ENCODE measurements around the gene GLIPR1. TPM values are rescaled to one million over a fixed set of nuclear protein-coding genes. Genes with fewer than 3 reads are reported as not detected.
"Not testable (repeated sequence)": the region's sequence is repeated elsewhere in the genome, so short reads cannot be mapped to it uniquely, and the experiment has no call there.

GLIPR1 gene
- total RNA-seq, 1 donor from 2014 or later, result 20.0 TPM

DNA sequence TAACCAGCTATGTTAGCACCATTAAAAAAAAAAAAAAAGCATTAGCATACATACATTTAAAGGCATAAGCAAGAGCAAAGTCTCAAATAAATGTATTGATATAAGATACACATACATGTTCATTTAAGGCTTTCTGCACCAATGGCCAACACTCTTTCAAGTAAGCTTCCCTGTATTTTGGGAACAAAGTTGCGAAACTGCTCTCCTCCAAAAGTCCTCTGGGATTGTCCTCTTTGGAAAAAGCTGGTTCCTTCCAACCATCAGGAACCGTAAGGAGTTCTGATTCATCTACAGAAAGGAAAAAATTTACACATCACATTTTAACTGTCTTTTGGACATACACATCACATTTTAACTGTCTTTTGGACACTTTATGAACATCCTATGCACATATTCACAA, 27.6 kb downstream of the GLIPR1 start:
- DNase-seq (ENCODE audit: extremely low read depth, low read depth, low spot score), result no peak

DNA sequence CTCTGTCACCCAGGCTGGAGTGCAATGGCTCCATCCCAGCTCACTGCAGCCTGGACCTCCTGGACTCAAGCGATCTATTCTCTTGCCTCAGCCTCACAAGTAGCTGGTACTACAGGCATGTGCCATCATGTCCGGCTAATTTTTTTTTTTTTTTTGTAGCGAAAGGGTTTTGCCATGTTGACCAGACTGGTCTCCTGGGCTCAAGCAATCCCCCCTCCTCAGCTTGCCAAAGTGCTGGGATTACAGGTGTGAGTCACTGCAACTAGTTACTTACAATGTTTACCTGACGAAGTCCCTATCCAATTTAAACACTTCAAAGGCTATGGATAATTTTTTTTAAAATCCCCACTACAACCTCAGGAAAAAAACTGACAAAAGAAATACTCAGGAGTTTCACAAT, 29.1 kb downstream of the GLIPR1 start:
- no peak for DNase-seq (ENCODE audit: extremely low read depth, low read depth, low spot score)

DNA sequence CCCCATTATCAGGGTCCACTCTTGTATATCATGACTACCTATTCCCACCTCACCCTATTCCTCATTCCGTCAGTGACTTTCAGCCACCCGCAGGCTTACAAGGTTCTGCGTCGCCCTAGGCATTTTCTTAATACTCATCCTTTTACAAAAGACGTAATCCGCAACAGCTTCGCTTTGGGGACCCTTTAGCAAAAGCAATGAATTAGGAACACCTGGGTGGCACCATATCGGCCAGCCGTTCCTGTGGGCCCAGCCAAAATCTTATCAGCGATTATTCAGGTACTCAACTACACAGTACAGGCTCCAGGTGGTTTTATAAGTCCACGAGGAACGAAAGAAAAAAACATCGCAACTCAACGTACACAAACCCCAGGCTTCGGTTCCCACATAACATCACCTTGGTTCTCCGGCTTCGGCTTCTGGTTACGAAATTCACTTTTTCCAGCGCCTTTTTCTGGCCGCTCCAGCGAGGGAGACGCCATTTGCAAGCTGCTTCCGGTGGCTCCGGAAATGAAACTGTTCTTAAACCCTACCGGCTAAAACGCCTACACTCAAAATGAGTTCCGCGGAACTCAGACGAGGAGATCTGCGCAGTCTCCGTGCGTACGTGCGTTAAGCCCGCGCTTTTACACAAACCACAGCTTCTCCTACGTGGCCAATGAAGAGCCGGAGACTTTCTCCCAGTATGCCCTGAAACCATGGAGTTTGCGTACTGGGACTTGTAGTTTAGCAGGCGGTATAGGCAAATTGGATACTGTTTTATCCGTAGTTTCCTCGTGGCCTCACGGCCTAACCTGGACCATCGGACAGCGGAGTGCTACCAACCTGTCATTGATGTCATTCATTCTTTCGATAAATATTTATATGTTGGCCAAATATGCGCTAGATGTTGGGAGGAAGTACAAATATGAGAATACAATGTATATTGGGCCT, 30.8 kb downstream of the GLIPR1 start, which contains the start of gene KRR1:
KRR1 (minus strand) TSS at position 494 of the 933 bp plus-strand sequence; CDS start at position 482, 12 bp downstream.
- DNase-seq (ENCODE audit: extremely low read depth, low read depth, low spot score), result peak; percentile 95

DNA sequence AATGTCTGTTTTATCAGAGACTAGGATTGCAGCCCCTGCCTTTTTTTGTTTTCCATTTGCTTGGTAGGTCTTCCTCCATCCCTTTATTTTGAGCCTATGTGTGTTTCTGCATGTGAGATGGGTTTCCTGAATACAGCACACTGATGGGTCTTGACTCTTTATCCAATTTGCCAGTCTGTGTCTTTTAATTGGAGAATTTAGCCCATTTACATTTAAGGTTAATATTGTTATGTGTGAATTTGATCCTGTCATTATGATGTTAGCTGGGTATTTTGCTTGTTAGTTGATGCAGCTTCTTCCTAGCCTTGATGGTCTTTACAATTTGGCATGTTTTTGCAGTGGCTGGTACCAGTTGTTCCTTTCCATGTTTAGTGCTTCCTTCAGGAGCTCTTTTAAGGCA, 40.7 kb downstream of the GLIPR1 start:
- DNase-seq (ENCODE audit: extremely low read depth, low read depth, low spot score), result not testable (repeated sequence)

DNA sequence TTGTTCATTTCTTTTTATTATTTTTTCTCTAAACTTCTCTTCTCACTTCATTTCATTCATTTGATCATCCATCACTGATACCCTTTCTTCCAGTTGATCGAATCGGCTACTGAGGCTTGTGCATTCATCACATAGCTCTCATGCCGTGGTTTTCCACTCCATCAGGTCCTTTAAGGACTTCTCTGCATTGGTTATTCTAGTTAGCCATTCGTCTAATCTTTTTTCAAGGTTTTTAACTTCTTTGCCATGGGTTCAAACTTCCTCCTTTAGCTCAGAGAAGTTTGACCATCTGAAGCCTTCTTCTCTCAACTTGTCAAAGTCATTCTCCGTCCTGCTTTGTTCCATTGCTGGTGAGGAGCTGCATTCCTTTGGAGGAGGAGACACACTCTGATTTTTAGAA, 41.6 kb downstream of the GLIPR1 start:
- not testable (repeated sequence) for DNase-seq (ENCODE audit: extremely low read depth, low read depth, low spot score)

DNA sequence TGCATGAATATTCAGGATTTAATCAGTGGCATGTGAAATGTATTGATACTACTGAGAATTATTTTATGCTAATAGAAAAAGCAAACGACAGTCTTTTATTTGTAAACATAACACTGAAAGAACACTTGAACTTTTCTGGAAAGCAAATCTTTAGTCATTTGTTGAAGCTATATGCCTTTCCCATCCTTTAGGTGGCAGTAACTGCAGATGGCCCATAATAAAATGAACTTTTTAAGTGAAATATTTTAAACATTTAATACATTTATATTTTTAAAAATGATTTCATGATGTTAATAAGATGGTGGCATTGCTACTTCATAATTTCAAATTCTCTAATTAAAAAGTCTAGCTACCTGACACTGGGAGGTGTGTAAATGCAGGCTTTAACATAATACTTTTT, 44.7 kb downstream of the GLIPR1 start:
- DNase-seq (ENCODE audit: extremely low read depth, low read depth, low spot score), result no peak

DNA sequence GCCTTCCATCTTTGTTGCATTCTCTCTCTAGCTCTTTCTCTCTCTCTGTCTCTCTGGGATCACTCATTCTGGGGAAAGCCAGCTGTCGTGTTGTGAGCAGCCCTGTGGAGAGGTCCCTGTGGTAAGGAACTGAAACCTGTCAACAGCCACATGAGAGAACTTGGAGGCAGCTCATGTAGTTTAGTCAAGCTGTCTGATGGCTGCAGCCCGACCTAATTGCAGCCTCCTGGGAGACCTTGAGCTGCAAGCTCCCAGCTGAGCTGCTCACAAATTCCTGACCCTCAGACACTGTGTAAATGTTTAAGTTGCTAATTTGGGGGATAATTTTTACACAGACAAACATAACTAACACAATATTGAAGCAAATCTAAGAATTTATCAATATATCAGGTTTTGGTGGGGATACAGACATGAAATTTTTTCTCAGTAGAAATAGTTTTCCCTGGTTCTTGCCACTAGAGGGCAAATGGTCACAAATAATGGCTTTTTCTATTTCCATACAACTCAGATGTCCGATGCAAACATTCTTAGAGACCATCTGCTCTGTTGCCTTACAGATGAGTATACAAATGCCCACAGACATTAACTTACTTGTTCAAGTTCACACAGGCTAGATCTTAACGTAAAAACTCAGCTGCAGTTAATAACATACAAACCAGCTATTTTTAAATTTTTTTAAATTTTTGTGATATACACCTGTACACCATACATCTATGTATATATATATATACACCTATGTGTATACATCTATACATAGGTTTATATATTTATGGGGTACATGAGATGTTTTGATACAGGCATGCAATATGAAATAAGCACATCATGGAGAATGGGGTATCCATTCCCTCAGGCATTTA, 46.3 kb downstream of the GLIPR1 start:
- DNase-seq (ENCODE audit: extremely low read depth, low read depth, low spot score), result peak; percentile 39

DNA sequence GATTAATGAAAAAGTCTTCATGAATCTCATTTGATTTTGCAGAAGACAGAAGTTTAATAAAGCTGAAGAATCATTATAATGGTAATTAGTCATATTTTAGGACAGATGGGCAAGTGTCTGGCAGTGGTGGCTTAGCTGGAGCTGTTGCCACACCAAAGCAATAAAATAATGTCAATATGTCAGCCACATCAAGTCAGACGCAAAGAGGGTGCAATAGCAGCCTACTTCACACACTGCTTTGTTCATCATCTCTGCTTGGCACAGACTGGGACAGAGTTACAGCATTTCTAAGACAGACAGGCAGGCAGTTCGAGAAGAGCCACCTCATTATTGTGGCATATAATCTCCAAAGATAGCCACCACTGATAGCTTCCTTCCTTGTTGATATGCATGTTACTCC, 47.7 kb downstream of the GLIPR1 start:
- no peak for DNase-seq (ENCODE audit: extremely low read depth, low read depth, low spot score)

DNA sequence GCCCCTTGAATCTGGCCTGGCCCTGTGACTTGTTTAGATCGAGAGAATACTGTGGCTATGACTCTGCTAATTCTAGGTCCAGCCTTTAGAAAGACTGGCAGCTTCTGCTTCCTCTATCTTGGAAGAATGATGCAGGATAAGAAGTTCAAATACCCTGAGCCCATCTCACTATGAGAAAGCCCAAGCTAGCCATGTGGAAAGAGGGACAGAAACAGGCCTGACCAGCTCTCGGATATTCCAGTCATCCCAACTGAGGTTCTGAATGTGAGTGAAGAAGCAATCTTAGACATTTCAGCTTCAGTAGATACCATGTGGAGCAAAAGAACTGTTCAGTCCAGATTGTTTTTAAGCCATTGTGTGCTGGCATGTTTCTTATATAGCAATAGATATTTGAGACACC, 48.1 kb downstream of the GLIPR1 start:
- no peak for DNase-seq (ENCODE audit: extremely low read depth, low read depth, low spot score)

DNA sequence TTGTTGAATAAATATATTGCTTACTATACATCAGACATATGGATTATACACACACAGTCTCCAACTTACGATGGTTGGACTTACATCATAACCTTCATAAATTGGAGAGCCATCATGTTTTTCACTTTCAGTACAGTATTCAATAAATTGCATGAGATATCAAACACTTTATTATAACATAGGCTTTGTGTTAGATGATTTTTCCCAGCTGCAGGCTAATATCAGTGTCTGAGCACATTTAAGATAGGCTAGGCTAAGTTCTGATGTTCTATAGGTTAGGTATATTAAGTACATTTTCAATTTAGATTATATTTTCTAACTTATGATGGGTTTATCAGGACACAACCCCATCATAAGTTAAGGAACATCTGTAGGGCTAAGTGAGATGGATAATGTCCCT, 48.8 kb downstream of the GLIPR1 start:
- DNase-seq (ENCODE audit: extremely low read depth, low read depth, low spot score), result no peak

DNA sequence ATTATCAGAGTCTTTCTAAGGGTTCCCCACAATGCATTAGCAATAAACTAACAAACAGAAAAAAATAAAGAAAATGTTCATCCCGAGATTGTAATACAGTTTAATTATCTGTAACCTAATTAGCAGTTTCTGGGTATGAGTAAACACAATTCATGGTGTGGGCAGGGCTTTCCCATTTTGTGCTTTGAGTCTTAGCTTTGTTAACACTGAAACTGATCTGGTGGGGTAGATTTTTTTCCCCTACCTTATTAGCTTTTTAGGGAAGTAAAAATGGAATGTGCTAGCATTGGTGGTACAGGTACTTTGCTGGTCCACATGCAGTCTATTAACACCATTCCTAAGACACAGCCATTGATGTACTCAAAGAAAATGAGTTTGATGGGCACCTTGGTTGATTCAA, 49.3 kb downstream of the GLIPR1 start:
- no peak for DNase-seq (ENCODE audit: extremely low read depth, low read depth, low spot score)

DNA sequence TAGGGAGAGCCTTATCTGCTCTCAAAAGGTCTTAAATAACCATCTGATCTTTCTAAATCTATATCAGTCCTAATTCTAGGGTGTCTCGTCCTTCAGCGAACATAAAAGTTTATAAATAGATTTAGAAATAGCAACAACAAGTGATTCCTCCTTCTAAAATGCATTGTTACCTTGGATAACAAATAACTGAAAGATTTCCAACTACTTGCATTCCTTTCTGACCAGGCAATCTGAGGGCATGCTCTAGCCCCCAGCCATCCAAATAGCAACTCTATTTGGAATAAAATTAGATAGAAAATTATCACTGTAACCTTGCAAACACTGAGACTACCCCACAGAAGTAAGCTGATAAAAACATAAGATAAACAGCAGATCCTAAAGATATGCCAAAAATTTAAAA, 52.7 kb downstream of the GLIPR1 start:
- no peak for DNase-seq (ENCODE audit: extremely low read depth, low read depth, low spot score)

DNA sequence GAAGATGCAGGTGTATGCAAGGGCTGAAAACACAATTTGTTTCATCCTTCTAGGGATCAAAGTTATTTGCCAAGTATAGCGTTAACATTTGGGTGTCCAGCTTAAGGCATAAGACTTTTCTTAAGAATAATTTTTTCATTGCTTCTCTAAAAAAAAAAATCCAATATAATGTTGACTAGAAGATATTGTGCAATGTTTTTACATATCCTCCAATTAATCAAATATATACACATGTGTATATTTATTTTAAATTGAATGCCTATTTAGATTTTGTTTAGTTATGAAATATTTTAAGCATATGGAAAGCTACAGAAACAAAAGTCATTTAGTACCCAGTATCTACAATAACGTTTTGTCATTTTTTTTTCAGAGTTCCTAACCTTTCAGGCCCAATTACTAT, 59.3 kb downstream of the GLIPR1 start:
- no peak for DNase-seq (ENCODE audit: extremely low read depth, low read depth, low spot score)

DNA sequence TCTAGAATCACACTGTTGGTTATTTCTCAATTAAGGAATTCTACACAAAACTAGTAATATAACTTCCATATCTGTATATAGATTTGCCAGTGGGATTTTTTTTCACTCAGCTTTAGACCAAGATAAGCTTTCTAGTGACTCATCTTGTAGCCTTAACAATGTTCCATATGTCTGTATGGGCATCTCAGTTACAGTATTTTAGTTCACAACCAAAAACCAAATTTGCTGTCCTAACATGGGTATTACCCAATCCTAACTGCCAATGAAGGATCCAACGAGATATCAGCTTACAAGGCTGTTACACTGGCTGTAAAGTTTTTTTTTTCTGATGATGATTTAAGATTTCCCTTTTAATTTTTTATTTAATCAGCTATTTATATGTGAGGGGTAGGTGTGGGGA, 62.4 kb downstream of the GLIPR1 start:
- no peak for DNase-seq (ENCODE audit: extremely low read depth, low read depth, low spot score)

DNA sequence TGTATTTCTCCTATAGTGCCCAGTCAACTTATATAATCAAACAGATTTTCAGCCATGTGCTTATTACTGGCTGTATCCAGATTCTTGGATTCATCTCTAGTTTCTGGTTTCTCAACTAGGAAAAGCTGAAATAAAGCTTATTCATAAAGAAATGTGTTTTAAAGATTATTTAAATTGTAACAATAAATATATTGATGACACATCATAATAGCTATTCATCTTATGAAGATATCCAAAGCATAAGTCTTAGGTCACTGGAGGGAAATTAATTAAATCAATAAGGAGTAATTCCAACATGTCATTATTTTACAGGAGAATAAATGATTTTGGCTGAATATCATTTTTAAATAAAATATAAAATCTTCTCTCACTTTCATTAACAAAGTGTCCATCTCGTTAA, 63.0 kb downstream of the GLIPR1 start:
- DNase-seq (ENCODE audit: extremely low read depth, low read depth, low spot score), result no peak

DNA sequence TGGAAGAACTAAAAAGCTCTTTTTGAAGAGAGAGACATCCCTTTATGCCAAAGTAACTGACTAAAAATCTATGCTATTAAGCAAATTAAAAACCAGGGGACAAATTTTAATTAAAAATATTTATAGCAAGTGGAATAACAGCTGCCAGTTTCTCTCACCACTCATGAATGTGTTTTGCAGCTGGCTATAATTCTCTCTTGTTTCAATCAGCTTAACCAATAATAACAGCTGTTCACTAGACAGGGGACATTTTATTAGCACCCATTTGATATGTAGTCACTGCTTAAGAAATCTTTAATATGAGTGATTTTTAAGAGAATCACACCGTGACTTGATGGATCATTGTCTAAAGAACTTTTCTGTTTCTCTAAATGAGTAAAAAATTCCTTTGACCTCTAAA, 65.1 kb downstream of the GLIPR1 start:
- DNase-seq (ENCODE audit: extremely low read depth, low read depth, low spot score), result no peak

DNA sequence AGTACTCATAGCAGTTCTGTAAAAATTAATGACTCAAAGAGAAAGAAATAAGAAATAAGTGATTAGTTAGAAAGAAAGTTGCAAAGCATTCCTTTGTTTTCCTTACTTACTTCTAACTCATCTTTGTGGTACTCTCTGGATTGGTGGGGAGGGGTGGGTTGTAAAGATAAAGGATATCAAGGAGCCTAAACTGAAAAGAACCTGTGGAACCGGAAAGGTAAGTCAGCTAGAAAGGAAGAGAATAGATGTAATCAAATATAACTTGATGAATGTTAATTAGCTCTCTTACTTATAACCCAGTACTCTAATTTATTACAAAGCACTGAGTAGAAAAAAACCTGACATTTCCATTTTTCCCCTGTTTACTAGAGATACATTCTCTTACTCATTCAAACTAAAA, 68.3 kb downstream of the GLIPR1 start:
- DNase-seq (ENCODE audit: extremely low read depth, low read depth, low spot score), result no peak

DNA sequence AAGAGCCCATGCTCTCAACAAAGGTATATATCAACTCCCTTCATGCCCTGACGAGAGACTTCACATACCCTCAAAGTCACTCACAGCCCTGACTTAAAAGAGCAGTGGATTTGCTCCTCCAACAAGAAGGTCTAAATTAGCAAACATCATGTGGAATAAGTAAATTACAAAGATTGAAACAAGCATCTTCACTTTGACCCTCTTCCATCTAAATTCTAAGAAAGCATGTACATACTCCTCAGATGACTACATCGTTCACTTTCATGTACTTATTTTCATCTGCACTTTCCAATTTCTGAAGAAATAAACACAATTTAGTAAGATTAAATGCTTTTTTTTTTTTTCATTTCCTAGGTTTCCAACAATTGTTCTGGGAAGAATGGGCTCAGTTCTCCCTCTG, 69.4 kb downstream of the GLIPR1 start:
- DNase-seq (ENCODE audit: extremely low read depth, low read depth, low spot score), result no peak

DNA sequence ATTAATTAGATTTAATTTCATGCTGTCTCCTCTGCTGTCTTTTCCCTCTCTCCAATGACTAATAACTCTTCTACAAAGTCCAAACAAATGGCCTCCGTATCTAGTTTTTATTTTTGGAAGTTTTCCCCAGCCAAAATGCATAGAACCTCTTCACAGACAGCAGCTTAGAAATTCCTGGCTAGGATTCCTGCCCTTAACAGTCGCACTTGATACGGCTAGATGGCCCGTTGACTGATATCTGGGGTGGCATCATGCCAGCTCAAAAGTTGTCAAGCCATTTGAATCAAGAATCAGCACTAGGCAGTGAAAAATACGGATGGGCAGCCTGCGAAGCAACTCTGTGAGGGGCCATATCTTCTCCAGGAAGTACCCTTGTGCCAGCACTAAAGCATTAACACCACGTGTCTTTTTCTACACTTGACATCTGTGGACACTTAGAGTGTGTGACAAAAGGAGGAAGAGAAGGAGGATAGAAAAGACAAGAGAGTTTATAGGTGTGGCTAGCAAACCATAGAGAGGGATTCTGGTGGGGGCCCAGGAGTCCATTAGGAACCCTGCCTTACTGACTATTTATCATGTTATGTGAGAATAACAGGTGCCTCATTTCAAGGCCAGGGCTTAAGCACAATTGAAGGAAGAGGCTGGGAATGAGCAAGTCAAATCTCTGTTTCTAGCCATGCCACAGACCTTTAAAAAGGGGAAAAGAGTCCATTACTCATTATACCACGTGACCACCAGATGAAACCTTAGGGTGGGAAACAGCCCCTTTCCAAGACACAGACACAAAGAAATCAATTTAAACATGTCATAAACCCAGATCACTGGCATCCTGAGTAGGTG, 70.1 kb downstream of the GLIPR1 start:
- peak; percentile 31 for DNase-seq (ENCODE audit: extremely low read depth, low read depth, low spot score)

DNA sequence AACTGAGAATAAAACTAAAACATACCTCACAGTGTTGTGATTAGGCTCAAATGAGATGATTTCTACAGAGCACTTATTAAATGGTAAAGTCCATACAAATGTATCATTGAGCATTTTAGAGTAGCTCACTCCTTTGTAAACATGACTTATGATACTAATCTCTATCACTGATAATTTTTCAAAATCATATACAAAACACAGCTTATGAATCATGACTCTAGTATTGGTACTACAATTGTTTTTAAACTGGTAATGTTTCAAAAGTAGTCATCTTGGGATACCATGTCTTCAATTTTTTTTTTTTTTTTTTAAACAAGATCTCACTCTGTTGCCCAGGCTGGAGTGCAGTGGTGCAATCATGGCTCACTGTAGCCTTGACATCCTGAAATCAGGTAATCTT, 70.9 kb downstream of the GLIPR1 start:
- DNase-seq (ENCODE audit: extremely low read depth, low read depth, low spot score), result no peak

DNA sequence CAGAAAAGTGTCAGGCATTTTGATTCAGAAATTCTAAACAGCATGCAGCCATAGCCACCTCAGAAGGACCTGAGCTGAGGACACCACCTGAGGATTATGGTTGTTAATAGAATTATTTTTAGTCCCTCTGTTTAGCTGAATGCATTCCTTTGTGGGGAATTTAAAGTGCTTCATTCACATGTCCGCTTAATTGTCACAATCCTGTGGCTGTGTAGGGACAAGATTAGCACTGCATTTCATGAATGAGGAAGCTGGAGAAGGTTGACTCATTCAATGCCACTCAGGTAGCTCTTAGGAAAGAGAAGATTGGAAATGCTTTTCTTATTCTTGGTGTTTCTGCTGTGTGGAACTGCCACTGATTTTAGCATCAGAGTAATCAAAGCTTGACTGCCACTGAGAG, 72.8 kb downstream of the GLIPR1 start:
- DNase-seq (ENCODE audit: extremely low read depth, low read depth, low spot score), result no peak
